ENCODE results near the gene GLIS1.
A peak's percentile ranks its signal among the peaks of the same experiment; 100 is the strongest.

Gene GLIS1

GRCh38 chr1:53470584-53470983 is 268.4 kb downstream of the GLIS1 start:
- DNase-seq = no peak

GRCh38 chr1:53470155-53470554 is 268.8 kb downstream of the GLIS1 start:
- DNase-seq = peak; percentile 47

GRCh38 chr1:53469373-53469772 is 269.6 kb downstream of the GLIS1 start:
- no peak for DNase-seq

GRCh38 chr1:53468374-53468773 is 270.6 kb downstream of the GLIS1 start:
- no peak for DNase-seq

- no peak for DNase-seq
Measured at GRCh38 chr1:53467391-53467790, 271.6 kb downstream of the GLIS1 start.

DNA sequence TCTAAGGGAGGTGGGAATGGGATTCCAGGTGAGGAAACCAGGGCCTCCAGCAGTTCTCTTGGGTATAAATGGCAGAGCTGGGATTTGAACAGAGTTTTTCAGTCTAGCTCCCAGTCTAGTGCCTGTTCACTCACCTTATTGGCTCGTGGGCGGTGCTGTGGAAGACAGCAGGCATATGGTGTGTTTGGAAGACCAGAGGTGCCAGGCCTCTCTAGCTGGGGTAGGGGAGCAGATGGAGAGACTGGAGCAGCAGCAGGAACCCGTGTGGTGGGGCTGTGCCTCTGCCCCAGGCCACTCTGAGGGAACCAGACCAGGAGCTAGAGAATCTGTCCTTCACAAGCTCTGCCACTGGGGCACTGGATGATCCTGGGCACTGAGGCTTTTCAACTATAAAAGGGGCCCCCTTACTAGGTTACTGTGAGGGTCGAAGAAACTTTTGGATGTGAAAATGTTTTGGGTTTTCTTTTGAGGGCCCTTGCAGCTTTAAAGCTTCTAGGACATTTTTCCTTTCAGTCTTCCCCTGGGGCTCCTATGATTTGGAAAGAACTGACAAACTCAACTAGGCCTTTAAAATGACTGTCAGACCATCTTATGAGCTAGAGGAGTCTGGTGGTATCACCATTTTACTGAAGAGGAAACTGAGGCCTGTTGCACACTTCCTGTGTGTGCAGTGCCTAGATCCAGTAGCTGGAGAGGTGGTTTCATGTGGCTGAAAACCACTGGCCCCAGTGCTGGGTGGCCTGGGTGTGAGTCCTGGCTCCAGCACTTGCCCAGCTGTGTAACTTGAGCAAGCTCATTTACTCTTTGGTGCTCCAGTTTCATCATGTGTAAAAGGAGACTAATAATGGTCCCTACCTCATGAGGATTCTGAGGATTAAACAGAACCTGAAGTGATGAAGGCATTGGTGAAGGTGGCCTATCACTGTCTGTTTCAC is 273.7 kb downstream of the GLIS1 start:
- DNase-seq = no peak

DNA sequence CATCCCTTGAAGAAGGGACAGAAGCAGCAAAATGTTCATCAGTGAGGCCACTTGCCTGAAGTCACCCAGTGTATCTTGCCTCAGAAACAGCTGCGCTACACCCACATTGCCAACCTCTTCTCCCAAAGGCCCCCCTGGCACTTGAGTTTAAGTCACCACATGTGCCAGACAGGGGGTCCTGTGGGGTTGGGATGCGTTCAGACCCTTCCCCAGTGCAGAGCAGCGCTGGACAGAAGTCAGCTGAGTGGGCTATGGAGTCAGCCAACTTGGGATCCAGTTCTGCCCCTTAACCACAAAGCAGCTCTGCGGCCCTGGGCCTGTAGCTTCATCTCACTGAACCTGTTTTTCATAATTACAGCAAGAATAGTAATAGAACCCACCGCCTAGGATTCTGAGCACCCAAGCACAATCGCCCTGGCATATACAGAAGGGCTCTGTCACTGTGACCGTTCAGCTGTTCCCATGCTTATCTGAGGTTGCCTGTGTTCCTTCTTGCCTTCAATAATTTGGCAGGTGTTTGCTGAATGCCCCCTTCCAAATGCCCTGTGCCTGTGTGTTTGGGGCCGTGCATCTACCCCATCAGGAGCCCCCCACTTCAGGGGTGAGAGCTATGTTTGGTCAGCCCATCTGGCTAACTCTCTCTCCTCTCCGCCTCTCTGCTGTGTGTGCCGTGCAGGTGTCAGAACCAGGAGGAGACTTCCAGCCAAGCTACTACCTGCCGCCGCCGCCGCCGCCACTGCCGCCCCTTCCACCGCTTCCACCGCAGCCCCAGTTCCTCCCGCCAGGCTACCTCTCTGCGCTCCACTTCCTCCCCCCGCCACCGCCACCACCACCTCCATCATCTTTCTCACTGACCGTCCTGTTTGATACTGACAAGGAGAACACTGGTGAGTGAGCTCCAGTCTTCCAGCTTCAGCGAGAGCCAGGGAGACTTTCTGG is 274.7 kb downstream of the GLIS1 start:
- no peak for DNase-seq

DNA sequence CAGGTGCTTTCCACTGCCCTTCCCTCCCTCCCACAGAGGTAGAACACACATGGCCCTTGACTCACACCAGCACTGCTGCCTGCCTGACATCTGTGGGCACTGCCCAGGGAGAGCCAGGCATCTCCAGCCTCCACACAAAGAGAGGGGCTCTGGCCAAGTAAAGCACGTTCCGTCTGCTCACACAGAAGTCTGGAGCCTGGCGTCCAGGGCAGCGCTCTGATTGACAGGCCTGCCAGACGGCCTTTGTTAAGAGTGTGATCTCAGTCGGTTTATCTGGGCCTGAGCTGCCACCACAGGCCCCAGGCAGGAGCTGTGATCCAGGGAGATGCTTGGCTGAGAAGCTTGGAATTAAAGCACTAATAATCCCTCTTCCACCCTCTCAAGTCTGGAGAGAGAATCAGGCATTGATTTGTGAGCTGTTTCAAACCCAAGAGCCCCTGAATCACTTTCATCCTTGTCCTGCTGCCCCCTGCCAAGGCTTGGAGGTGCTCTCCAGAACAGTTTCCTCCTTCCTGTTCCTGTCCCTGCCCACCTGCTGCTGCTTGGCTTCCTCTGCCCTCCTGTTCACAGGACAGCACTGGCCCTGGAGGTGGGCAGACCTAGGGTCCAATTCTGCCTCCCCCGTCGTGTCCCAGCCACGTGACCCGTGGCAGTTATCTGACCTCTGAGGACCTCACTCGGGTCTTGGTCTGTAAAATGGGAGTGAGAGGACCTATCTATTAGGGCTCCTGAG is 276.0 kb downstream of the GLIS1 start:
- DNase-seq = no peak

DNA sequence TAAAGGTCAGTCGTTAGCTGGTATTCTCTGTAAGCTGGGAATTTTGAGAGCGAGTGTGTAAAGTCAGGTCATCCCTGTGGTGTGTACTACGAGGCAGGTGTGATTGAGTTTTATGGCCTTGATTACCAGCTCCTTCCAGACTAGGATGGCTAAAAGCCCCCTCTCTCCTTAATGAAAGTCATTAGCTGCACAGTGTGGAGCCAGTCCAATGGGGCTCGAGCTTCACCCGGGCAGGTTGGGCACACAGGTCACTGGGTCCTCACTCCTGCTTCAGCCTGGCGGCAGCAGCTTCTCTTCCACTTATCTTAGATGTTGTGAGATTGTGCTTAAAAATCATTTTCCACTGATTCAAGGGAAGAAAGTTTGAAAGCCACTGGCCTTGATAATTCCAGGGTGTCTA is 276.8 kb downstream of the GLIS1 start:
- DNase-seq = no peak

- DNase-seq = no peak
Measured at GRCh38 chr1:53461323-53462044, 277.5 kb downstream of the GLIS1 start.

DNA sequence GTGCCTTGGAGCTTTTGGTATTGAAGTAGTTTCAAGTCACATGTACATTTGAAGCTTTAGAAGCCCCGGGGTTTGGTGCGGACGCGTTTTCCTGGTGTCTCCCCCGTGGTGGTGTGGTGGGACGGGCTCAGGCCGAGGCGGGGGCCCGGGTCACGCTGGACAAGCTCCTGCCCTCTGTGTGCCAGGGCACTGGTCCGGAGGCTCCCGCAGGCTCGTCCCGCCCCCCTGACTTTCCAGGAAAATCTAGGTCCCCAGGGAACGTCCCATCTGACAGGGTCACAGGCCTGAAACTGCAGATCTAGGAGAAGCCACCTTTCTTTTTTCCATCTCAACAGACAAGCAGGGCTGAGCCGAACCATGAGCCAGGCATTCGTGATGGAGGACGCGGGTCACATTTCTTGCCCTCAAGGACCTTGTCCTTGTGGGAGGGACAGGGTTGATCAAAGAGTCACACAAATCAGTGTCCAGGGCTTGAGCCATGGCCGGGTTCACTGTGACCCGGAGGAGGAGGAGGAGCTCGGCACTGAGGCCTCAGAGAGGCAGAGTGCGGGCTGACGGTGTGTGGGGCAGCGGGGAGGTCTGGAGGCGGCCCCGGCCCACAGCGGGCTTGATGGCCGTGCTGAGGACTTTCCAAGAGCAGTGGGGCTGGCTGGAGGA is 278.2 kb downstream of the GLIS1 start:
- DNase-seq = no peak

GRCh38 chr1:53460211-53460634 is 278.7 kb downstream of the GLIS1 start:
- no peak for DNase-seq

DNA sequence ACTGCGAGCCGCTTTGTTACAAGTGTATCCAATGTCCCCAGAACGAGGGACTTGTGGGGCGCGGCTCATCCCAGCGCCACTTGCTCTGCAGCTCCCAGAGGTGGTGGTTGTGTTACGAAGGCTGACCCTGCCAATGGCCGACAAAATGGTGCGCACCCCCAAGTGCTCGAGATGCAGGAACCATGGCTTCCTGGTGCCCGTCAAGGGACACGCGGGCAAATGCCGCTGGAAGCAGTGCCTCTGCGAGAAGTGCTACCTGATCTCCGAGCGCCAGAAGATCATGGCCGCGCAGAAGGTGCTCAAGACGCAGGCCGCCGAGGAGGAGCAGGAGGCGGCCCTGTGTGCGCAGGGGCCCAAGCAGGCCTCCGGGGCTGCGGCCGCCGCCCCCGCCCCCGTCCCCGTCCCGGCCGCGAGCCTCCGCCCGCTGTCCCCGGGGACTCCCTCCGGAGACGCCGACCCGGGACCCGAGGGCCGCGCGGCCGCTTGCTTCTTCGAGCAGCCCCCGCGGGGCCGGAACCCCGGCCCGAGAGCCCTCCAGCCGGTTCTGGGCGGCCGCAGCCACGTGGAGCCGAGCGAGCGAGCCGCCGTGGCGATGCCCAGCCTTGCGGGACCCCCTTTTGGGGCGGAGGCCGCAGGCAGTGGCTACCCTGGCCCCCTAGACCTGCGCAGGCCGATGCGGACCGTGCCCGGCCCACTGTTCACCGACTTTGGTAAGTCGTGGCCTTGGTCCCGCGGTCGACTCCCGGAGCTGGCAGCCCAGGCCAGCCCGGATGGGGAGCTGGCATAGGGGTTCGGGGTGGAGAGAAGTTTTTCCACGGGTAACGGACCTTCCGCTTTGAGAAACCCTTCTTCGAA is 279.4 kb downstream of the GLIS1 start, which contains the start of gene DMRTB1:
Gene DMRTB1, plus strand, starts transcription at position 79 of the 855 bp plus-strand sequence. Its CDS starts 55 bp downstream, at position 134.
- DNase-seq = no peak

DNA sequence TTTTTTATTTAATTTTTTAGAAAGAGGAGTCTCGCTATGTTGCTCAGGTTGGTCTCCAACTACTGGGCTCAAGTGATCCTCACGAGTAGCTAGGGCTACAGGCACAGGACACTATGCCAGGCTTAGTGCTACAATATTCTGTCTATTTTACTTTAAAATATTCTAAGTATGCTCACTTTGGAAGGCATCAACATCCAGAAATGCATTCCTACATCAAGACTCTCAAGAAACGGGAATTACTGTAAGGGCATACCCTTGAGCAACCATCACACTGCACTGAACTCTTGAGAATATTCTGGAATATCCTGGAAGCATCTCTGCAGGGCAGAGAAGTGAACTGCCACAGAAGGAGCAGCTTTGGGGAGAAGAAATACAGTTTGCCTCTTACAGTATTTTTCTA is 280.3 kb downstream of the GLIS1 start:
- DNase-seq = no peak

Data from NCI-H510A (cell line).